ENCODE results near the gene ACVR1B.

The ACVR1B gene

DNA sequence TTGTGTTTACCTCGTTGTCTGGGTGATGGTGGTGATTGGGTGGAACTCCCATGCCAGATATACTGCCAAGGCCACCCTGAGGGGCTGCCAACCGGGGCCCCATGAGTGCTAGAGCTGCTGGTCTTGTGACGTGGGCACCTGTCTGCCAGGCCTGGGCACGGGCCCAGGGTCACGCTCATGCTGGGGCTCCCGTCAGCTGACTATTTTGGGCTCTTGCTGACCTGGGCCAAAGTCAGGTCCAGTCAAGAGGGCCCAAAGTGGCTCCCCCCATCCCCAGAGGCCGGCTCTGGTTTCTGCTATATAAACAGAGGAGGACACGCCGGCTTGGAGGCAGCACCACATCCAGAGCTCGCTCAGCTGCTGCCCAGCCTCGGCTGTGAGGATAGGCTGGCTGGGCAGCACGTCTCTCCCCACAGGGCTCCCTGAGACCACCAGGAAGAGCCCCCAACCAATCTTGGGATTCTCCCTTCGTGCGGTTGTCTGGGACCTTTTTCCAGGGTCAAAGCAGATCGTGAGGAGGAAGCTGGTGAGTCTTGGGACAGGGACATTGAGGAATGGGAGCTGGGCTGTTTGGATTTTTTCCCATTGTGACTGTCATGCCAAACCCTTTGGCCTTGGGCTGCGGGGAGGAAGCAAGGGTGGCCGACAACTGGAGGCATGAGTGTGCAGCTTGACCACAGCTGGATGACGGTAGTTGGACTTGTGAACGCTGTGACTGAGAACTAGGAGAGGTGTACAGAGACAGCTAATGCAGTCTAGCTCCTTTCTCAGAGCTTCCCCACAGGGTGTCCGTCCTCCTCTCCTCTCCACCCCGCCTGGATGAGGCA is 92.1 kb downstream of the ACVR1B start:
- no peak for DNase-seq (ENCODE audit: low read depth in 2 of 2, low spot score in 1 of 2)

DNA sequence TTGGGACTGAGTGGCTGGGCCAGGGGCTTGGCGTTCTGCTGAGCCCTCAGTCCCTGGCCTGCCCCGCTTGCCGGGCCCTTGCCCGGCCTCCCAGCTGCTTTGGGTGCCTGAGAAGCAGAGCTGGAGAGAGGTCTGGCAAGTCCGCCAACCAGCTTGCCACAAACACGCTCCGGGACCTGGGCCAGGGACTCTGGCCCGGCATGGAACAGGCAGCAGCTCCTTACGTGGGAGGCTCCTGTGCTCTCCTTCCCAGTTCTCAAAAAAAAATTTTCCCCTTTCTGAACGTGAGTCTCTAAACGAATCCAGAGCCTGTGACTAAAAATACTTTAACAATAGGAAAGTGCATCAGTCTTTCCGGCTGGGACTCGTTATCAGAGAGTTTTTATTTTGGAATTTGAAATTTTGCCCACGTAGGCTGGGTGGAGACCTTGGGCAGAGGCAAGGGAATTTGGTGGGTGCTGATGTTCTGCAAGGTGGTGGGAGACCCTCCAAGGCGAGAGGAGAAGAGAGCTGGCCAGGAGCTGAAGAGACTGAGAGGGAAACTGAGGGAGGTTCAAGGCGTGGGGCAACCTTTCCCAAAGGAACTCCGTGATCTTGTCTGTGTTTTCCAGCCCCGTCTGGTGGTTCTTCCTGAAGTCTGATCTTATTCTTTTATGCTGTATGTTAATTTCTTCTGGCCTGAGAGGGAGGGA is 92.9 kb downstream of the ACVR1B start:
- DNase-seq (ENCODE audit: low read depth in 2 of 2, low spot score in 1 of 2) = no peak

DNA sequence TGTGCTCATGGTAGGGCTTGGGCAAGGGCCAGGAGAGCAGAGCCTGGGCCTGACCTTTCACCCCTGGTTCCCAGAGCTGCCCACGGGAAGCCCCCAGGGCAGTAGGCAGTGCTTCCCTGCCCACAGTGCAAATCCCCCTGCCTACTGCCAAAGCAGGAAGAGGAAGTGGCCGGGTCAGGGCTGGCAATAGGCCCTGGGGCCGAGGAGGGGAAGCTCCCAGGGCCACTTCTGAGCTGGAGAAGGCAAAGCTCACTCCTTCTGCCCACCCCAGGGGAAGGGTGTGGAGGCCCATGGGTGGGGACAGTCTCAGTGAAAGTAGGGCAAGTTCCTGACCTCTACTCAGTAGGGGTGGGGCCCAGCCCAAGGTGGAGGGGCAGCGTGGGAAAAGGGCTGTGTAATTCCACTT is 94.3 kb downstream of the ACVR1B start:
- no peak for DNase-seq (ENCODE audit: low read depth in 2 of 2, low spot score in 1 of 2)
